ENCODE results near the gene LYVE1. TPM values are rescaled to one million over a fixed set of nuclear protein-coding genes. Genes with fewer than 3 reads are reported as not detected.

LYVE1 gene
- total and polyA plus RNA-seq, 12 donors, result 5.3 to 118 (median 21.0) TPM

- H3K9me3 ChIP-seq, result no peaks in the 10 kb centered on the region
- no peak for ATAC-seq
- no peak for DNase-seq
- intact Hi-C loops (cut with DNase I), result loop anchor here in 8 of 10 donors (2.0 to 10.0 kb wide), 5 partner anchors 111 to 222 kb away; no protein-coding TSS in a partner anchor
- H3K27me3 ChIP-seq, result no peaks in the 10 kb centered on the region
- no peak overlapping the region for H3K27ac ChIP-seq
- H3K36me3 ChIP-seq, result peaks cover 0 to 73% (median 4%) of the 10 kb centered on the region in 9 donors
- WGBS, 2 donors, result 92 to 98% methylated on average over 3 of the region's 3 CpGs
- no peak overlapping the region for H3K4me3 ChIP-seq
- no peak for TF ChIP-seq CTCF (IDR thresholded peaks at IDR 0.05)
- H3K4me1 ChIP-seq, result peaks cover 0 to 12% (median 7%) of the 10 kb centered on the region in 9 donors
Observed at GRCh38 chr11:10515418-10515817, 53.0 kb downstream of the LYVE1 start.

- Histone ChIP-seq H3K27me3 (no peaks in the 10 kb centered on the region), H3K9me3 (no peaks in the 10 kb centered on the region), H3K27ac (no peak overlapping the region), H3K36me3 (peaks cover 0 to 66% (median 4%) of the 10 kb centered on the region in 9 donors), H3K4me1 (peaks cover 0 to 12% (median 7%) of the 10 kb centered on the region in 9 donors), H3K4me3 (no peak overlapping the region)
- DNase-seq, result no peak
- ATAC-seq, result peak in 1 of 8 donors; percentile 54
- intact Hi-C loops (cut with DNase I), result loop anchor here in 9 of 10 donors (1.0 to 10.0 kb wide), 8 partner anchors 107 to 223 kb away; no protein-coding TSS in a partner anchor
- WGBS, 2 donors, result 95% methylated on average over 2 of the region's 2 CpGs
- no peak for TF ChIP-seq CTCF (IDR thresholded peaks at IDR 0.05)
Observed at GRCh38 chr11:10514709-10515108, 53.8 kb downstream of the LYVE1 start.

GRCh38 chr11:10514202-10514601, 54.3 kb downstream of the LYVE1 start:
- ATAC-seq (no peak), DNase-seq (no peak)
- Histone ChIP-seq H3K36me3 (peaks cover 0 to 61% (median 0%) of the 10 kb centered on the region in 9 donors), H3K4me1 (peaks cover 0 to 12% (median 7%) of the 10 kb centered on the region in 9 donors), H3K27me3 (no peaks in the 10 kb centered on the region), H3K4me3 (no peak overlapping the region), H3K27ac (no peak overlapping the region), H3K9me3 (no peaks in the 10 kb centered on the region)
- intact Hi-C loops (cut with DNase I), result loop anchor here in 9 of 10 donors (1.0 to 10.0 kb wide), 7 partner anchors 107 to 223 kb away; no protein-coding TSS in a partner anchor
- WGBS, 2 donors, result 46 to 51% methylated on average over 2 of the region's 2 CpGs
- TF ChIP-seq CTCF (IDR thresholded peaks at IDR 0.05), result peak; percentile 13 to 56 (median 44)

GRCh38 chr11:10511181-10511621, 57.3 kb downstream of the LYVE1 start:
- intact Hi-C loops (cut with DNase I), result loop anchor here in 8 of 10 donors (5.0 to 10.0 kb wide), 5 partner anchors 104 to 226 kb away; no protein-coding TSS in a partner anchor
- no peak overlapping the region for H3K4me3 ChIP-seq
- H3K4me1 ChIP-seq, result peaks cover 0 to 12% (median 7%) of the 10 kb centered on the region in 9 donors
- peaks cover 0 to 42% (median 0%) of the 10 kb centered on the region in 9 donors for H3K36me3 ChIP-seq
- H3K27ac ChIP-seq, result no peak overlapping the region
- ATAC-seq (no peak), DNase-seq (no peak)
- WGBS, 2 donors, result 82 to 90% methylated on average over 10 of the region's 10 CpGs
- no peaks in the 10 kb centered on the region for H3K27me3 ChIP-seq
- H3K9me3 ChIP-seq, result no peaks in the 10 kb centered on the region
- no peak for TF ChIP-seq CTCF (IDR thresholded peaks at IDR 0.05)

Other genes with a start within 250 kb of the LYVE1 start
- gene AMPD3, start 113.4 kb downstream of the LYVE1 start, total RNA-seq, result 1 to 10 TPM; 1.4 to 8.7 (median 2.6) TPM
- 1 to 10 TPM in 1 of 2 donors, under 1 TPM in 1; 0.59 to 1.2 TPM for gene AMPD3, start 113.4 kb downstream of the LYVE1 start, polyA plus RNA-seq
- gene RNF141, start 27.5 kb downstream of the LYVE1 start, total RNA-seq, result 10 to 100 TPM; 27.1 to 43.0 (median 35.7) TPM
- gene RNF141, start 27.5 kb downstream of the LYVE1 start, polyA plus RNA-seq, result 1 to 10 TPM; 6.7 to 7.2 TPM
- gene IRAG1, start 125.1 kb upstream of the LYVE1 start, total RNA-seq, result 1 to 10 TPM; 2.5 to 8.3 (median 5.3) TPM
- 1 to 10 TPM; 4.2 to 4.6 TPM for gene IRAG1, start 125.1 kb upstream of the LYVE1 start, polyA plus RNA-seq
- 10 to 100 TPM; 18.6 to 34.8 (median 24.7) TPM for gene CTR9, start 182.6 kb upstream of the LYVE1 start, total RNA-seq
- 10 to 100 TPM; 10.4 to 11.7 TPM for gene CTR9, start 182.6 kb upstream of the LYVE1 start, polyA plus RNA-seq
- 1,000 to 10,000 TPM in 3 of 10 donors, 100 to 1,000 TPM in 7; 623 to 1,076 (median 970) TPM for gene EIF4G2, start 240.3 kb upstream of the LYVE1 start, total RNA-seq
- 100 to 1,000 TPM; 119 to 283 TPM for gene EIF4G2, start 240.3 kb upstream of the LYVE1 start, polyA plus RNA-seq

All from heart right ventricle (tissue), 16 donors.